Activated T-cell treated with anti-CD3 and anti-CD28 coated beads, Interleukin-2, amount 50 U/mL, for 72 hours (primary cell): Measurements from ENCODE around the gene CLCA2. TPM values are rescaled to one million over a fixed set of nuclear protein-coding genes. Genes with fewer than 3 reads are reported as not detected.
A peak's percentile ranks its signal among the peaks of the same experiment; 100 is the strongest.
"Not testable (repeated sequence)": the region's sequence is repeated elsewhere in the genome, so short reads cannot be mapped to it uniquely, and the experiment has no call there.

ENCODE experiments used
- ATAC-seq, 2 donors: fragments of 150-1000 bp; cut with Tn5 transposase; replicated peaks in 1 of 2; 2 replicates each; pipeline ENCODE4 v1.10.0; 2021; ENCODE audit warnings: moderate library complexity in 2 of 2, mild to moderate bottlenecking in 1 of 2
- DNase-seq, 2 donors: peaks; one replicate each; pipeline ENCODE4 v3.0.0; 2021 to 2022; ENCODE audit warnings: mixed read lengths in 1 of 2
- H3K27ac Mint-ChIP-seq: one replicate; pipeline ENCODE4 v1.8.0; 2022; ENCODE audit warnings: mild to moderate bottlenecking, moderate library complexity, mixed read lengths
- H3K27me3 Mint-ChIP-seq: one replicate; pipeline ENCODE4 v1.8.0; 2022; ENCODE audit warnings: low read depth, mixed read lengths
- H3K36me3 Mint-ChIP-seq, 2 donors: one replicate each; pipeline ENCODE4 v1.8.0; 2022; ENCODE audit warnings: mixed read lengths in 2 of 2, mild to moderate bottlenecking in 1 of 2; ENCODE audit not compliant: insufficient read depth in 2 of 2
- H3K4me1 Mint-ChIP-seq: one replicate; pipeline ENCODE4 v1.8.0; 2022; ENCODE audit warnings: low read depth, mixed read lengths
- H3K4me3 Mint-ChIP-seq, 2 donors: one replicate each; pipeline ENCODE4 v1.8.0; 2022; ENCODE audit warnings: mild to moderate bottlenecking in 2 of 2, mixed read lengths in 2 of 2, moderate library complexity in 2 of 2
- H3K9me3 Mint-ChIP-seq, 2 donors: one replicate each; pipeline ENCODE4 v1.8.0; 2022; ENCODE audit warnings: mixed read lengths in 2 of 2
- total RNA-seq, 2 donors: library from RNA; stranded (reverse); gene quantifications; one replicate each; pipeline ENCODE4 v1.2.3, GENCODE V29; 2022

The CLCA2 gene
- total RNA-seq, 2 donors from 2014 or later = not detected

DNA sequence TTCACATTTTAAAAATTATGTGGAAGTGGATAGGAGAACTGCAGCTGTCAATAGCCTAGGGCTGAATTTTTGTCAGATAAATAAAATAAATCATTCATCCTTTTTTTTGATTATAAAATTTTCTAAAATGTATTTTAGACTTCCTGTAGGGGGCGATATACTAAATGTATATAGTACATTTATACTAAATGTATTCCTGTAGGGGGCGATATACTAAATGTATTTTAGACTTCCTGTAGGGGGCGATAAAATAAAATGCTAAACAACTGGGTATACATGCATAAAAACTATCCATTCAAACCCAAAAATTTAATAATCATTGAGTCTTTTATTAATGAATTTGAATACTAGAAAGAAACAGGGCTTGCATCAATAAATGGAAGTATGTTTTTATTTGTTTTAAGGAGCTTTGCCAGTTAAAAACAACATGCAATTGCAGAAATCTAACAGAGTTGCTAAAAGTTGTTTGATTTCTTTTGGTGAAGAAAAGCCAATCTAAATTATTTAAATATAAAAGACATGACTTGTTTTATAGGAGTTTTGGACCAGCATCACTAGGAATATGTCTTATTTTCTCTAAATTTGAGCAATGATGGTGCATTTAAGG is 76.1 kb downstream of the CLCA2 start:
- Mint-ChIP-seq H3K4me3 (no peak overlapping the region), H3K36me3 (no peaks in the 10 kb centered on the region), H3K9me3 (no peaks in the 10 kb centered on the region), H3K27ac (no peak overlapping the region), H3K4me1 (peaks cover 14% of the 10 kb centered on the region), H3K27me3 (peaks cover 18% of the 10 kb centered on the region)
- ATAC-seq (peak; percentile 33 to 43), DNase-seq (no peak)

DNA sequence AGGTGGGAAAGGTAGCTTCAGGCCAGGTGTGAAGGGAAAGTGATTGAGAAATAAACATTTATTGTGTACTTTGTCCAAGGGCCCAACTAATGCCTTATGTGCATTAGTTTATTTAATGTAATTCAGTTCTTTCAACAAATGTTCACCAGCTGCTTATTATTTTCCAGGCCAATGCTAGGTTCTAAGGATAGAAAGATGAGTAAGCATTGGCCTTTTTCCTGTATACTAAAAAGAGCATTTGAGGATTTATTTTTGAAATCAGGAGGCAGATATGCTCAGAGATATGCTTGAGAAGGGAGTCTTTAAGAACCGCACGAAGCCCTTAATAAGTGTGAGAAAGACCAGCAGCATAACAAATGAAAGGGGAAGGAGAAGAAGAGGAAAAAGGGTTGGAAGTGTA is 76.7 kb downstream of the CLCA2 start:
- Mint-ChIP-seq H3K4me3 (no peak overlapping the region), H3K27ac (no peak overlapping the region), H3K9me3 (no peaks in the 10 kb centered on the region), H3K36me3 (no peaks in the 10 kb centered on the region), H3K4me1 (peaks cover 14% of the 10 kb centered on the region), H3K27me3 (peaks cover 14% of the 10 kb centered on the region)
- ATAC-seq (no peak), DNase-seq (no peak)

GRCh38 chr1:86502125-86502646 is 78.2 kb downstream of the CLCA2 start:
- not testable (repeated sequence) for H3K36me3 Mint-ChIP-seq, H3K27ac Mint-ChIP-seq, H3K9me3 Mint-ChIP-seq
- Mint-ChIP-seq H3K4me3 (peak overlapping the region; percentile 85 to 94), H3K4me1 (peaks cover 14% of the 10 kb centered on the region), H3K27me3 (peaks cover 14% of the 10 kb centered on the region)
- DNase-seq (peak; percentile 19 to 38), ATAC-seq (peak; percentile 83 to 85)

DNA sequence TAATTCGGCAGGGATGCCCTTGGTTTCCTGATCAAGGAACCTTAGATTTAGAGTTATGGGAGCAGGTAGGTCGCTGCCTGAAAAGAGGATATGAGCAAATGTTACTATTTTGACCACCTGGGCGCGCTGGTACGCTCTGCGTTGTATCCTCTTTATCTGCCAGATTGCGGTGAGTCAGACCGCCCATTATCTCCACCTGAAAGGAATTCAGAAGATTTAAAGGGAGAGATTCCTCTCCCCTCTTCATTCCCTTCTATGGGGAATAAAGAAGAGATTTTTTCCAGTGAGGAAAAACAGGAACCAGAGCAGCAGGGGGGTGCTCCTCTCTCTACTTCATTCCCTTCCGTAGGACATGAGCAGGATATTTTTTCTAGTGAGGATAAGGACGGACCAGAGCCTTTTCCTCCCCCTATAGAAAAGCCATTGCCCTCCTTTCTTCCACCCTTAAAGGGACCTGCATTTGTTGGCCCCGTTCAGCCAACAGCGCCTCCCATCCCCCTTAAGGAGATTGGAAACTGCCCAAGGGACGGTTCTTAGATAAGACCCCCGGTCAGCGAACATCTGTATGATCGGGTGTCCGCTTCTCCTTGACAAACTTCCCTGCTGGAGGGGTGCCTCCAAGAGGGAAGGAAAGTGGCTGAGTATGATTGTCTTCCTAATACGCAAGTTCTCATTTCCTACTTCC is 78.9 kb downstream of the CLCA2 start:
- DNase-seq (no peak), ATAC-seq (peak; percentile 35 to 56)
- H3K4me3 Mint-ChIP-seq = peak overlapping the region; percentile 85 to 94
- peaks cover 14% of the 10 kb centered on the region for H3K4me1 Mint-ChIP-seq
- H3K27me3 Mint-ChIP-seq = peaks cover 12% of the 10 kb centered on the region
- no peaks in the 10 kb centered on the region for H3K36me3 Mint-ChIP-seq
- H3K9me3 Mint-ChIP-seq = no peaks in the 10 kb centered on the region
- H3K27ac Mint-ChIP-seq = no peak overlapping the region

DNA sequence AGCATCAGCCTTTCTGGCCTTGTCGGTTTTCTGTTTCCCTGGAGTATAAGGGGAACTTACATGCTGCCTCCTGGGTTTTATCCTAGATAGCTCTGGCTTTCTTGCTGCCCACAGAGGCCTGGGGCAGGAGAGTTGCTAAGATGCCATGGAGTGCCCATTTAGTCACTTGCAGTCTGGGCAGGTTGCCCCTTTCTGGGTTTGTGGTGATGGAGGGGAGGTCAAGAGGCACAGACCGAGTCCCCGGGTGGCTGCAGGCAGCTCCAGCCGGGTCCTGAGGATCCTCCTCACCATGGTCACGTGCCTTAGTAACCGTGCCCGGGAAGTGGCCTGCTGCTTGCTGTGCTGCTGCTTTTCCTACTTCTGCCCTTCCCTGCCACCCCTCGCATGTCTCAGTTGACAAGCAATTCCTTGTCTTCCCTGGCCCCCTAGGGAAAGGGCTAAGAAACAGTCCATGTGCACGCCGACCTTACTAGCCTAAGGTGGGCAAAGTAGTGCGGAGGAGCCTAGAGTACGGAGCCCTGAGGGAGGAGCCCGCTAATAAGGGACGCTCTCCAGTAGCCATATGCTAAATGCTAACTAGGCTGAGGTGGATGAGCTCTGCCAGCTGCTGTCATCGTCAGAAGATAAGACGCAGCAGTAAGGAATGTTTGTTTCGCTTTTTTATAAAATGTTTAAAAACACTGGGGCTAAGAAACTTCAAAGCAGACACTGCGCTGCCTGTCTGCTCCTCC is 79.6 kb downstream of the CLCA2 start:
- H3K4me1 Mint-ChIP-seq = peaks cover 14% of the 10 kb centered on the region
- ATAC-seq = no peak
- peaks cover 5% of the 10 kb centered on the region for H3K27me3 Mint-ChIP-seq
- no peak overlapping the region for H3K27ac Mint-ChIP-seq
- peak overlapping the region; percentile 20 to 85 for H3K4me3 Mint-ChIP-seq
- H3K36me3 Mint-ChIP-seq = no peaks in the 10 kb centered on the region
- no peak for DNase-seq
- H3K9me3 Mint-ChIP-seq = no peaks in the 10 kb centered on the region

- no peaks in the 10 kb centered on the region for H3K36me3 Mint-ChIP-seq
- peaks cover 14% of the 10 kb centered on the region for H3K4me1 Mint-ChIP-seq
- no peaks in the 10 kb centered on the region for H3K9me3 Mint-ChIP-seq
- no peak overlapping the region for H3K27ac Mint-ChIP-seq
- no peak for DNase-seq
- peak overlapping the region; percentile 20 to 31 for H3K4me3 Mint-ChIP-seq
- H3K27me3 Mint-ChIP-seq = no peaks in the 10 kb centered on the region
- ATAC-seq = no peak
These were observed 80.1 kb downstream of the CLCA2 start for GRCh38 chr1:86504137-86504479.

DNA sequence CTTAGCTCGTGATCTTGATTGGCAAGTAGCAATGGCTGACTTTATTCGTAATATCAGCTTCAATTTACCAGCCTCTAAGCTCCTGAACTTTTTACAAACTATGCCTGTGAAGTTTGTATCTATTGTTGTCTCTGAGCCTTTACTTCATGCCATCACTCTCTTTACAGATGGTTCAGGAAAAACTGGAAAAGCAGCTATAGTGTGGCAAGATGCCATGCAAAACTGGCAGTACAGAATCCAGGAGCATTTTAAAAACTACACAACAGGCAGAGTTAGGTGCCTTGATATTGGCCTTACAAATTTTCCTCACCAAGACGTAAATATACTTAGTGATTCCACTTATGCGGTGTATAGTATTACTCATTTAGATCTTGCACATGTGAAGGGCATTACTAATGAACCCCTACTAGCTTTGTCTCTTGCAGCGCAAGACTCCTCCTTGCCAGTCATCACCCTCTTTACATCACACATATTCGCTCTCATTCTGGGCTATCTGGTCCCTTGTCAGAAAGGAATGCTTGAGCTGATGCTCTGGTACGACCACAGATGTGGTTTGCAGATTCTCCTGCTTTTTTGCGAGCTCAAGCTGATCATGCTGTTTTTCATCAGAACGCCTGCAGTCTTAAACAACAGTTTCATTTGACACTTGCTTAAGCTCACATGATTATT is 81.1 kb downstream of the CLCA2 start:
- H3K36me3 Mint-ChIP-seq = no peaks in the 10 kb centered on the region
- peaks cover 14% of the 10 kb centered on the region for H3K4me1 Mint-ChIP-seq
- no peak for ATAC-seq
- no peak for DNase-seq
- no peaks in the 10 kb centered on the region for H3K27me3 Mint-ChIP-seq
- no peaks in the 10 kb centered on the region for H3K9me3 Mint-ChIP-seq
- no peak overlapping the region for H3K4me3 Mint-ChIP-seq
- H3K27ac Mint-ChIP-seq = no peak overlapping the region

DNA sequence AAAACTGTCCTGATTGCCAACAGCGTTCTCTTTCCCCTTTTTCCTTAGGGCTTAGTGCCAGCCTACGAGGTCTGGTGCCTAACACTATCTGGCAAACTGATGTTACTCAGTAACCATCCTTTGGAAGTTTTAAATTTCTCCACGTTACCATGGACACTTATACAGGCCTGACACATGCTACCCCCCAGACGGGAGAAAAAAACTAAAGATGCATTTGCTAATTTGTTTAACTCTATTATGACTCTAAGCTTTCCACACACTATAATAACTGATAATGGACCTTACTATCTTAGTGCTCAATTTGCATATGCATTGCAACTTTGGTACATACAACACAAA is 81.6 kb downstream of the CLCA2 start:
- H3K27me3 Mint-ChIP-seq = no peaks in the 10 kb centered on the region
- H3K36me3 Mint-ChIP-seq = no peaks in the 10 kb centered on the region
- ATAC-seq (no peak), DNase-seq (no peak)
- no peaks in the 10 kb centered on the region for H3K9me3 Mint-ChIP-seq
- H3K4me1 Mint-ChIP-seq = peaks cover 14% of the 10 kb centered on the region
- H3K27ac Mint-ChIP-seq = no peak overlapping the region
- H3K4me3 Mint-ChIP-seq = no peak overlapping the region

Other genes starting within 250 kb of the CLCA2 start
- gene ODF2L, start 27.8 kb upstream of the CLCA2 start, total RNA-seq = 10 to 100 TPM; 31.8 to 39.2 TPM
- gene CLCA1, start 44.8 kb downstream of the CLCA2 start, total RNA-seq = not detected
- not detected for gene CLCA4, start 122.9 kb downstream of the CLCA2 start, total RNA-seq